ENCODE measurements around the gene TEAD3.

The TEAD3 gene

GRCh38 chr6:35503534-35503933 lies 6.7 kb upstream of the TEAD3 start:
- no peak for DNase-seq
- no peak for ATAC-seq
- Mint-ChIP-seq H3K9me3 (no peaks in the 10 kb centered on the region), H3K27ac (no peak overlapping the region), H3K36me3 (ENCODE audit: low read depth) (no peaks in the 10 kb centered on the region), H3K4me3 (no peak overlapping the region), H3K27me3 (peaks cover 26% of the 10 kb centered on the region), H3K4me1 (peaks cover 2% of the 10 kb centered on the region)

- ATAC-seq, result no peak
- H3K4me3 Mint-ChIP-seq, result no peak overlapping the region
Observed at GRCh38 chr6:35501784-35502183, 4.9 kb upstream of the TEAD3 start.

GRCh38 chr6:35500782-35501181 lies 3.9 kb upstream of the TEAD3 start:
- no peak for ATAC-seq
- H3K36me3 Mint-ChIP-seq (ENCODE audit: low read depth), result no peaks in the 10 kb centered on the region
- no peaks in the 10 kb centered on the region for H3K9me3 Mint-ChIP-seq
- peaks cover 6% of the 10 kb centered on the region for H3K4me1 Mint-ChIP-seq
- no peak for DNase-seq
- no peak overlapping the region for H3K4me3 Mint-ChIP-seq
- no peak overlapping the region for H3K27ac Mint-ChIP-seq
- peaks cover 28% of the 10 kb centered on the region for H3K27me3 Mint-ChIP-seq

More at GRCh38 chr6:35501784-35502183, 4.9 kb upstream of the TEAD3 start:
- Mint-ChIP-seq H3K9me3 (no peaks in the 10 kb centered on the region), H3K4me1 (peaks cover 6% of the 10 kb centered on the region), H3K36me3 (ENCODE audit: low read depth) (no peaks in the 10 kb centered on the region), H3K27me3 (peaks cover 28% of the 10 kb centered on the region), H3K27ac (no peak overlapping the region)
- DNase-seq, result no peak

- no peaks in the 10 kb centered on the region for H3K9me3 Mint-ChIP-seq
- H3K27me3 Mint-ChIP-seq, result peaks cover 24% of the 10 kb centered on the region
- no peaks in the 10 kb centered on the region for H3K36me3 Mint-ChIP-seq (ENCODE audit: low read depth)
- H3K4me3 Mint-ChIP-seq, result no peak overlapping the region
- no peak for DNase-seq
- H3K4me1 Mint-ChIP-seq, result peaks cover 6% of the 10 kb centered on the region
- H3K27ac Mint-ChIP-seq, result no peak overlapping the region
- ATAC-seq, result no peak
Observed at GRCh38 chr6:35499372-35499771, 2.5 kb upstream of the TEAD3 start.

GRCh38 chr6:35498422-35499067 lies 1.7 kb upstream of the TEAD3 start:
- Mint-ChIP-seq H3K4me1 (peaks cover 11% of the 10 kb centered on the region), H3K27me3 (peaks cover 24% of the 10 kb centered on the region), H3K36me3 (ENCODE audit: low read depth) (no peaks in the 10 kb centered on the region), H3K4me3 (peak overlapping the region; percentile 77), H3K27ac (peak overlapping the region; percentile 79), H3K9me3 (no peaks in the 10 kb centered on the region)
- no peak for ATAC-seq
- DNase-seq, result no peak

GRCh38 chr6:35497571-35498421 lies 917 bp upstream of the TEAD3 start:
- peak; percentile 26 for ATAC-seq

GRCh38 chr6:35496036-35496840 lies 641 bp downstream of the TEAD3 start:
- H3K27ac Mint-ChIP-seq, result no peak overlapping the region
- no peaks in the 10 kb centered on the region for H3K9me3 Mint-ChIP-seq
- ATAC-seq (no peak), DNase-seq (no peak)
- peaks cover 11% of the 10 kb centered on the region for H3K4me1 Mint-ChIP-seq
- no peaks in the 10 kb centered on the region for H3K36me3 Mint-ChIP-seq (ENCODE audit: low read depth)
- peaks cover 18% of the 10 kb centered on the region for H3K27me3 Mint-ChIP-seq
- H3K4me3 Mint-ChIP-seq, result peak overlapping the region; percentile 58

More at GRCh38 chr6:35497571-35498421, 917 bp upstream of the TEAD3 start:
- peak overlapping the region; percentile 77 for H3K4me3 Mint-ChIP-seq
- H3K27ac Mint-ChIP-seq, result peak overlapping the region; percentile 77
- peak; percentile 66 for DNase-seq
- H3K4me1 Mint-ChIP-seq, result peaks cover 11% of the 10 kb centered on the region
- peaks cover 20% of the 10 kb centered on the region for H3K27me3 Mint-ChIP-seq
- no peaks in the 10 kb centered on the region for H3K9me3 Mint-ChIP-seq
- H3K36me3 Mint-ChIP-seq (ENCODE audit: low read depth), result no peaks in the 10 kb centered on the region

GRCh38 chr6:35495258-35496035 lies 1.4 kb downstream of the TEAD3 start:
- Mint-ChIP-seq H3K36me3 (ENCODE audit: low read depth) (no peaks in the 10 kb centered on the region), H3K27me3 (peaks cover 14% of the 10 kb centered on the region), H3K9me3 (no peaks in the 10 kb centered on the region), H3K4me1 (peaks cover 11% of the 10 kb centered on the region), H3K4me3 (peak overlapping the region; percentile 58), H3K27ac (no peak overlapping the region)
- no peak for DNase-seq
- no peak for ATAC-seq

GRCh38 chr6:35494161-35494563 lies 2.7 kb downstream of the TEAD3 start:
- no peaks in the 10 kb centered on the region for H3K36me3 Mint-ChIP-seq (ENCODE audit: low read depth)
- H3K27ac Mint-ChIP-seq, result no peak overlapping the region
- H3K4me1 Mint-ChIP-seq, result peaks cover 11% of the 10 kb centered on the region
- H3K9me3 Mint-ChIP-seq, result no peaks in the 10 kb centered on the region
- DNase-seq (no peak), ATAC-seq (no peak)
- H3K4me3 Mint-ChIP-seq, result no peak overlapping the region
- H3K27me3 Mint-ChIP-seq, result peaks cover 10% of the 10 kb centered on the region

GRCh38 chr6:35493307-35493983 lies 3.4 kb downstream of the TEAD3 start:
- DNase-seq, result no peak
- Mint-ChIP-seq H3K4me1 (peaks cover 7% of the 10 kb centered on the region), H3K4me3 (no peak overlapping the region), H3K27ac (no peak overlapping the region), H3K9me3 (no peaks in the 10 kb centered on the region), H3K27me3 (peaks cover 3% of the 10 kb centered on the region), H3K36me3 (ENCODE audit: low read depth) (no peaks in the 10 kb centered on the region)
- ATAC-seq, result no peak

- DNase-seq, result no peak
- ATAC-seq, result no peak
- Mint-ChIP-seq H3K27ac (no peak overlapping the region), H3K9me3 (no peaks in the 10 kb centered on the region), H3K36me3 (ENCODE audit: low read depth) (no peaks in the 10 kb centered on the region), H3K4me1 (peaks cover 5% of the 10 kb centered on the region), H3K4me3 (no peak overlapping the region), H3K27me3 (peaks cover 2% of the 10 kb centered on the region)
Observed at GRCh38 chr6:35492974-35493284, 4.0 kb downstream of the TEAD3 start.

- no peak overlapping the region for H3K4me3 Mint-ChIP-seq
- ATAC-seq (no peak), DNase-seq (no peak)
- peaks cover 2% of the 10 kb centered on the region for H3K27me3 Mint-ChIP-seq
- H3K27ac Mint-ChIP-seq, result no peak overlapping the region
- no peaks in the 10 kb centered on the region for H3K36me3 Mint-ChIP-seq (ENCODE audit: low read depth)
- peaks cover 5% of the 10 kb centered on the region for H3K4me1 Mint-ChIP-seq
- H3K9me3 Mint-ChIP-seq, result no peaks in the 10 kb centered on the region
Observed at GRCh38 chr6:35492258-35492973, 4.5 kb downstream of the TEAD3 start.

- Mint-ChIP-seq H3K27me3 (peaks cover 2% of the 10 kb centered on the region), H3K4me1 (peaks cover 5% of the 10 kb centered on the region), H3K4me3 (no peak overlapping the region), H3K9me3 (no peaks in the 10 kb centered on the region), H3K27ac (no peak overlapping the region), H3K36me3 (ENCODE audit: low read depth) (no peaks in the 10 kb centered on the region)
- DNase-seq, result no peak
- no peak for ATAC-seq
Observed at GRCh38 chr6:35491558-35492257, 5.2 kb downstream of the TEAD3 start.
